ENCODE data around the gene ETFB. TPM values are rescaled to one million over a fixed set of nuclear protein-coding genes. Genes with fewer than 3 reads are reported as not detected.
"Not testable (repeated sequence)": the region's sequence is repeated elsewhere in the genome, so short reads cannot be mapped to it uniquely, and the experiment has no call there.

The ETFB gene
- total RNA-seq = 100 to 1,000 TPM; 127 to 130 TPM

GRCh38 chr19:51365965-51366388 lies at the start of gene ETFB:
Gene ETFB, minus strand, starts transcription at chr19:51366388. Its CDS starts 62 bp downstream, at chr19:51366326.
- CTCF ChIA-PET = interaction anchor here (1.3 to 1.7 kb wide), 3 partner anchors 26 to 42 kb away, joined by 4 to 5 read pairs (median 5); no protein-coding TSS in a partner anchor
- POLR2A ChIA-PET = interaction anchor here (2.9 kb wide), 1 partner anchor 29 kb away, joined by 12 read pairs; no protein-coding TSS in a partner anchor

DNA sequence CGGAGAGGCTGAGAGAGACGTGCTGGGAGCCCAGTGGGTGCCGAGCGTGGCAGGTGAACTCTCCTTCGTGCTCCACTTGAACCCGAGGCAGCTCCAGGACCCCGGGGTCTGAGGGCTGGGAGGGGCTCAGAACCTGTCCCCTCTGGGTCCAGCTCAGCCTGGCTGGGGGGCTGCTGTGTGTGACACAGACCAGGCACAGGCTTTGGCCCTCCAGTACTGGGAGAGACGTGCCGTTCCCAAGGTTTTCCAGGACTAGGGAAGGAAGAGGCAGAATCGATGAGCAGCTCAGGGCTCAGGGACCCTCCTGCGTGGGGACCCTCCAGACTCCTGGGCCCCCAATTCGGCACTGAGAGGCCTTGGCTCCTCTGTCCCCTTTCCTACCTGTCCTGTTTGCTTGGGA lies 49.0 kb upstream of the ETFB start:
- ChIA-PET POLR2A (no interaction called here), CTCF (interaction anchor here (0.6 kb wide), 1 partner anchor 113 kb away, joined by 3 read pairs; no protein-coding TSS in a partner anchor)

GRCh38 chr19:51410950-51411748 lies 45.0 kb upstream of the ETFB start:
- POLR2A ChIA-PET = no interaction called here
- CTCF ChIA-PET = interaction anchor here (1.4 kb wide), 1 partner anchor 26 kb away, joined by 4 read pairs; no protein-coding TSS in a partner anchor

DNA sequence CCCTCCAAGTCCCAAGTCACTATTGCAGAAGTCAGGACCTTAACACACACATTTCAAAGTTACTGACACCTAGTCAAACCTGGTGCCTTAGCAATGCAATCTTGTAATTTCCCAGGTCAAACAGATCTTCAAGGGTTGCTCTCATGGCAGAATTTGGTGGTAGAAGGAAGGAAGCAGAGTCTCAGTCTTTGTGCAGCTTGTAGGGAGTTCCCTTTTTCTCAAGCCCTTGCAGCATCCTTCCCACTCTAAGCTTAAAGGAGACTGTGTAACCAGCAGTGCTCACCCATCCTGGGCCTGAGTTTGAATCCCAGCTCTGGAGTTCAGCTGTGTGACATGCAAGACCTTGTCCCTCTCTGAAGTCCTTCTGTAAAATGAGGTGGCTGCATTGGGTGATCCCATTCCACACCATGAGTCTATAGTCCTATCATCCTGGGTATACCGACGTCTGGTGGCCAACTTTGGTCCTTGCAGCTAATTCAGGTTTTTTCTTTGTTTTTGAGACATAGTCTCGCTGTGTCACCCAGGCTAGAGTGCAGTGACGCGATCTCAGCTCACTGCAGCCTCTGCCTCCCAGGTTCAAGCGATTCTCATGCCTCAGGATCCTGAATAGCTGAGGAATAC lies 41.4 kb upstream of the ETFB start:
- ChIA-PET CTCF (interaction anchor here (0.6 to 2.4 kb wide), 10 partner anchors 9 to 249 kb away, joined by 3 to 6 read pairs (median 4); partner anchors contain the start of gene ETFB), POLR2A (interaction anchor here (0.9 kb wide), 1 partner anchor 12 kb away, joined by 3 read pairs; no protein-coding TSS in a partner anchor)

DNA sequence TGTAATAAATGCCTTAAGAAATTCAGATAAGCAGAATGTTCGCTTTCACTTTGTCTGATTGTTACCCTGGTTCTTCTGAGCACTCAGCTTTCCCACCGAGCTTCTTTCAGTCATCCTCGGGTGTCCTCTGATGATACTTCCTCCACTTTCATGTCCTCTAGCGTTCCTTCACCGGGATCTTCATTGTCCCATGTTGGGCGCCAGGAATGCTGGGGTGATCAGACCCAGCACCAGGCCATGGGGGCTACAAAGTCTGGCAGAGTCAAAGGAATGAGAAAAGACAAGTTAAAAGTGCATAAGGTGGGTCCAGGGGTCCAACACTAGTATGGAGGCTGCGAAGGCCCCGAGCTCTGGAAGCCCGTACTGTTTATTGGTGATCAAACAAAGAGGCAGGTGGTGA lies 35.9 kb upstream of the ETFB start:
- ChIA-PET POLR2A (no interaction called here), CTCF (interaction anchor here (1.2 kb wide), 1 partner anchor 20 kb away, joined by 4 read pairs; no protein-coding TSS in a partner anchor)

GRCh38 chr19:51399936-51400335 lies 33.7 kb upstream of the ETFB start:
- CTCF ChIA-PET = interaction anchor here (1.0 to 1.8 kb wide), 2 partner anchors 38 to 115 kb away, joined by 4 to 5 read pairs; no protein-coding TSS in a partner anchor
- POLR2A ChIA-PET = interaction anchor here (0.6 kb wide), 1 partner anchor 35 kb away, joined by 3 read pairs; no protein-coding TSS in a partner anchor

- POLR2A ChIA-PET = no interaction called here
- CTCF ChIA-PET = interaction anchor here (1.0 to 2.2 kb wide), 5 partner anchors 9 to 258 kb away, joined by 3 to 7 read pairs (median 4); no protein-coding TSS in a partner anchor
These were observed 33.0 kb upstream of the ETFB start for GRCh38 chr19:51399231-51399630.

GRCh38 chr19:51398096-51398704 lies 32.0 kb upstream of the ETFB start:
- ChIA-PET POLR2A (no interaction called here), CTCF (interaction anchor here (0.6 to 2.2 kb wide), 9 partner anchors 10 to 259 kb away, joined by 3 to 7 read pairs (median 3); no protein-coding TSS in a partner anchor)

DNA sequence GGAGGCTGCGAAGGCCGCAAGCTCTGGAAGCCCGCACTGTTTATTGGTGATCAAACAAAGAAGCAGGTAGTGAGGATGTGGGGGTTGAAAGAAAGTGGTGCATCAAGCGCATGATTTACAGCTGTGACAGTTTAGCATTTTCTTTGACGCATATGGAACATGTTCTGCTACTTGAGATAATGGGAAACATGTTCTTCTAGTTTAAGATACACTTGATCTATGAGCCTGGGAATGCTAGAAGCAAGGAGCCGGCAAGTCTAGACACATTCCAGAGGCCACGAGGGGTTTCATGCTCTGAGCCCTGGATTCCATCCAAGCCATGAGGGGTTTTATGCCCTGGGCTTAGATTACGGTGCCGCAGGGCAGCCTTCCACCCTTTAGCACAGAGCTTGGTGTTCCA lies 31.3 kb upstream of the ETFB start:
- CTCF ChIA-PET = interaction anchor here (0.6 to 2.2 kb wide), 8 partner anchors 10 to 260 kb away, joined by 3 to 7 read pairs (median 4); no protein-coding TSS in a partner anchor
- POLR2A ChIA-PET = not testable (repeated sequence)

DNA sequence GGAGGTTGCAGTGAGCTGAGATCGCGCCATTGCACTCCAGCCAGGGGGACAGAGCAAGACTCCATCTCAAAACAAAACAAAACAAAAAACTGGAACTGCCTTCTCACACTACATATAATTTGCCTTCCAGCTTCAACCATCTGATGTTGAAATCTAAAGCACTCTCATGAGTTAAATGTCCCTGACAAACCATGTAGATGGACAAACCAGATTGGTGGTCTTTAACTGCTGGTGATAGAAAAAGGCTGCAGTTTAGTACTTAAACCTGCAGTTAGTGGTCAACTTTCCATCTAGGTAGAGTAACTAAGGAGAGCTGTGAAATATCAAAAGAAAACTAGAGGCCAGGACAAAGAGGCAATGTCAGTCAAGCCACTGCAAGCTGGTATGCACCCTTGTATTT lies 30.0 kb upstream of the ETFB start:
- ChIA-PET CTCF (interaction anchor here (1.3 to 3.5 kb wide), 5 partner anchors 21 to 45 kb away, joined by 4 to 26 read pairs (median 15); partner anchors contain the start of genes NKG7 and SIGLEC10), POLR2A (interaction anchor here (0.7 to 3.4 kb wide), 8 partner anchors 20 to 198 kb away, joined by 3 to 37 read pairs (median 4); partner anchors contain the start of genes ETFB and NKG7)

DNA sequence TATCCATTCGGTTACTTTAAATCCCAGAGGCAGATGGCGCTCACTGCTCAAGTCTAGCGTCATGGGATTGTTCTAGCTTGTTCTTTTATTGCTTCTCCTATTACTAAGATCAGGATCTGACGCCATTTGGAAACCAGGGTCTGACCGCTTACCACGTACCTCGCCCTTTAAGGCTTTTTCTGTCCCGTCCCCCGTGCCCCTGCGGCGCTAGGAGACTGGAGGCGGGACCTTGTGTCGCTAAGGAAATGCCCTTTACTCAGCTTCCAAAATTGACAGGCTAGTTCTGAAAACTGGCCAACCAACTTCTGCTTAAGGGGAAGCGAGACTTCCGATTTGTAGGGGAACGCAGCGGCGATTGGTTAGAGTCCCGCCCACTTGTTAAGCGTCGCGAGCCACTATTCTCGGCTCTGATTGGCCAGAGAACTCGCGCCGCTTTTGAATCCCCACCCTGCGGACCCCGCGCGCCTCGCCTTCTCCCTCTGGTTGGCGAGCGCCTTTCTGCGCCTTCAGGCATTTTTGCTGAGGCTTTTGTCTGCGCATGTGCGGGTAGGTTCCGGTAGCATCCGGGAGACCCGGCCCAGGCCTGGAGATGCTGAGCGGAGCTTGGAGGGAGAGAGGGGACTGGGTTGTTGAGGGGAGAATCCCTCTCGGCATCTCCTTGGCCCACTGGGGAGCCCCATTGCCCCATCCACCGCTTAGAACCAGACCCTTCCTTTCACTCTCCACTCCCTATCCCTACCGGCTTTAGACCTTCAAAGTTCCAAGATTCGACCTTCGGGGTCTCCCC lies 28.1 kb upstream of the ETFB start:
- ChIA-PET CTCF (interaction anchor here (0.7 to 3.5 kb wide), 11 partner anchors 12 to 263 kb away, joined by 3 to 26 read pairs (median 6); partner anchors contain the start of genes ETFB, NKG7 and SIGLEC10), POLR2A (interaction anchor here (0.6 to 3.4 kb wide), 9 partner anchors 18 to 268 kb away, joined by 3 to 37 read pairs (median 12); partner anchors contain the start of genes ETFB and NKG7)

GRCh38 chr19:51392701-51393100 lies 26.5 kb upstream of the ETFB start:
- CTCF ChIA-PET = interaction anchor here (1.2 kb wide), 1 partner anchor 21 kb away, joined by 4 read pairs; the partner anchor contains the start of gene NKG7
- POLR2A ChIA-PET = no interaction called here

GRCh38 chr19:51391073-51391611 lies 25.0 kb upstream of the ETFB start:
- CTCF ChIA-PET = no interaction called here
- POLR2A ChIA-PET = no interaction called here

DNA sequence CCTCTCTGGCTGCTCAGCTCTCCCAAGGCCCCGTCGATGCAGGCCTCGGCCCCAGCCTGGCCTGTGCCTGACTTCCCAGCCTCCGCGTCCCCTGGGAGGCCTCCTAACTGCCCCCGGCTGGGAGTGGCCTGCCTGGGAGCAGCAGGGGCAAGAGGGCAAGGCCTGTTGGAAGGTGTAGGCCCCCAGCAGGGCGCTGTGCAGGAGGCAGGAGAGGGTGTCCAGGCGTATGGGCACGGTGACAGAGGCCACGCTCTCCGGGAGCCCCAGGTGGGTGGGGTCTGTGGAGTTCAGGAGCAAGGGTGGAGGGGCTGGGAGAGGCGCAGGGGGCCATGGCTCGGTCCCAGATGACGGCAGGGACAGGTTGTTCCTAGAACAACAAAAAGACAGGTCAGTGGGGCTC lies 23.0 kb upstream of the ETFB start:
- ChIA-PET POLR2A (no interaction called here), CTCF (interaction anchor here (0.6 kb wide), 1 partner anchor 15 kb away, joined by 3 read pairs; no protein-coding TSS in a partner anchor)

GRCh38 chr19:51387924-51388389 lies 21.8 kb upstream of the ETFB start, which contains the start of gene LIM2:
Gene LIM2, minus strand, starts transcription at chr19:51387974. Its CDS starts 531 bp downstream, at chr19:51387443.
- ChIA-PET POLR2A (no interaction called here), CTCF (interaction anchor here (1.0 to 1.1 kb wide), 2 partner anchors 30 to 269 kb away, joined by 3 read pairs; no protein-coding TSS in a partner anchor)

- CTCF ChIA-PET = no interaction called here
- POLR2A ChIA-PET = no interaction called here
These were observed 20.8 kb upstream of the ETFB start for GRCh38 chr19:51386882-51387520.

GRCh38 chr19:51382004-51382403 lies 15.8 kb upstream of the ETFB start:
- ChIA-PET CTCF (interaction anchor here (0.6 to 1.3 kb wide), 2 partner anchors 12 to 909 kb away, joined by 3 read pairs; no protein-coding TSS in a partner anchor), POLR2A (no interaction called here)
